HG03457 (cell line): ENCODE data around the gene CDK4.
"Not testable (repeated sequence)": the region's sequence is repeated elsewhere in the genome, so short reads cannot be mapped to it uniquely, and the experiment has no call there.

ENCODE experiments used
- ATAC-seq: cut with Tn5 transposase; IDR thresholded peaks from one replicate; pipeline ENCODE4 v1.9.1; 2021; ENCODE audit warnings: moderate number of reproducible peaks; ENCODE audit not compliant: unreplicated experiment

Gene CDK4

GRCh38 chr12:57715036-57715748 lies 36.9 kb downstream of the CDK4 start:
- ATAC-seq: not testable (repeated sequence)

GRCh38 chr12:57713209-57713608 lies 38.9 kb downstream of the CDK4 start:
- no peak for ATAC-seq

GRCh38 chr12:57712701-57713100 lies 39.4 kb downstream of the CDK4 start:
- no peak for ATAC-seq

GRCh38 chr12:57708296-57708695 lies 43.8 kb downstream of the CDK4 start:
- no peak for ATAC-seq

GRCh38 chr12:57707250-57707649 lies 44.9 kb downstream of the CDK4 start:
- no peak for ATAC-seq

- ATAC-seq: no peak
Measured at GRCh38 chr12:57700317-57700716, 51.8 kb downstream of the CDK4 start.

- ATAC-seq: no peak
Measured at GRCh38 chr12:57698414-57698813, 53.7 kb downstream of the CDK4 start.
